Breast epithelium (tissue), 3 donors: Measurements from ENCODE around the gene SPHK2.

ENCODE experiments used
- POLR2A ChIP-seq: fragments of 450-650 bp; IDR thresholded peaks from one replicate; pipeline ENCODE4 v1.6.1; 2016; ENCODE audit warnings: antibody characterized with exemption, mild to moderate bottlenecking, moderate library complexity
- POLR2AphosphoS5 ChIP-seq, 3 donors: sonication (generic); formaldehyde crosslinking; IDR thresholded peaks; one replicate each; pipeline ENCODE4 v1.6.1; 2017; ENCODE audit warnings: antibody characterized with exemption in 3 of 3
- TF ChIP-seq, protein P1 (sequence below), 3 donors: fragments of 450-650 bp; IDR thresholded peaks; one replicate each; pipeline ENCODE4 v1.5.1; 2016 to 2017; ENCODE audit warnings: antibody characterized with exemption in 3 of 3, mild to moderate bottlenecking in 3 of 3, moderate library complexity in 3 of 3

DNA sequence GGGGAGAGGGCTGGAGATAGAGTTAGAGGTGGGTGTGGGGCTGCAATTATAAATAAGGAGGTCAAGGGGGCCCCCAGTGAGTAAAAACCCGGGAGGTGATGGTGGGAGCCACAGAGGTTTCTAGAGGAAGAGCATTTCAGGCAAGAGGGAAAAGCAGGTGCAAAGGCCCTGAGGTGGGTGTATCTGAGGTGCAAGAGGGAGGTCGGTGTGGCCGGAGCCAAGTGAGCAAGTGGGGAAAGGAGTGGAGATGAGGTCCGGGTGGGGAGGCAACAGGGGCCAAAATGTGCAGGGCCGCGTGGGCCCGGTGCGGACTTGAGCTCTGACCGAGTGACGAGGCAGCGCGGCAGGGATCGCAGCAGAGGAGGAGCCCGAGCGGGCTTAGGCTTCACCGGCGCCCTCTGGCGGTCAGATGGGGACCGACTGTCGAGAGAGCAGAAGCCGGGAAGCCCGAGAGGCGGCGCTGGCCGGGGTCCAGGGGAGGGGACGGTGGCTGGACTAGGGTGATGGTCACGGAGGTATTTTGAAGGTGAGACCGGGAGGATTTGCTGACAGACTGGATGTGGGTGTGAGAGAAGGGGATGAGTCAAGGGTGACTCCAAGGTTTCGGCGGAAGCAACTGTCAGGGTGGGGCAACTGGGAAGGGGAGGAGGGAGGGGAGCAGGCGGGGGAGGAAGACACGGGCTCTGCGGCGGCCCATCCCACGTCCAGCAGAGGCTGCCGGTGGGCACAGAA lies 30.5 kb upstream of the SPHK2 start:
- TF ChIP-seq, protein P1, sequence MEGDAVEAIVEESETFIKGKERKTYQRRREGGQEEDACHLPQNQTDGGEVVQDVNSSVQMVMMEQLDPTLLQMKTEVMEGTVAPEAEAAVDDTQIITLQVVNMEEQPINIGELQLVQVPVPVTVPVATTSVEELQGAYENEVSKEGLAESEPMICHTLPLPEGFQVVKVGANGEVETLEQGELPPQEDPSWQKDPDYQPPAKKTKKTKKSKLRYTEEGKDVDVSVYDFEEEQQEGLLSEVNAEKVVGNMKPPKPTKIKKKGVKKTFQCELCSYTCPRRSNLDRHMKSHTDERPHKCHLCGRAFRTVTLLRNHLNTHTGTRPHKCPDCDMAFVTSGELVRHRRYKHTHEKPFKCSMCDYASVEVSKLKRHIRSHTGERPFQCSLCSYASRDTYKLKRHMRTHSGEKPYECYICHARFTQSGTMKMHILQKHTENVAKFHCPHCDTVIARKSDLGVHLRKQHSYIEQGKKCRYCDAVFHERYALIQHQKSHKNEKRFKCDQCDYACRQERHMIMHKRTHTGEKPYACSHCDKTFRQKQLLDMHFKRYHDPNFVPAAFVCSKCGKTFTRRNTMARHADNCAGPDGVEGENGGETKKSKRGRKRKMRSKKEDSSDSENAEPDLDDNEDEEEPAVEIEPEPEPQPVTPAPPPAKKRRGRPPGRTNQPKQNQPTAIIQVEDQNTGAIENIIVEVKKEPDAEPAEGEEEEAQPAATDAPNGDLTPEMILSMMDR (IDR thresholded peaks at IDR 0.05): peak; percentile 84 to 94 (median 93)
- peak; percentile 21 to 42 (median 41) for TF ChIP-seq POLR2AphosphoS5 (IDR thresholded peaks at IDR 0.05)
- TF ChIP-seq POLR2A: no peak
